Ovary (tissue), 3 donors: Measurements from ENCODE around the gene RBMS1.

ENCODE experiments used
- EP300 ChIP-seq: sonication (generic); formaldehyde crosslinking; IDR thresholded peaks from one replicate; pipeline ENCODE4 v1.6.1; 2017; ENCODE audit warnings: antibody characterized with exemption
- POLR2A ChIP-seq: fragments of 450-650 bp; IDR thresholded peaks from one replicate; pipeline ENCODE4 v1.6.1; 2017; ENCODE audit warnings: antibody characterized with exemption, mild to moderate bottlenecking, moderate library complexity
- TF ChIP-seq, protein P1 (sequence below), 3 donors: fragments of 450-650 bp in 2 of 3; fragments of 200-600 bp in 1 of 3; IDR thresholded peaks; one replicate each; pipeline versions ENCODE4 v1.5.1 to v1.8.0; 2016 to 2022; ENCODE audit warnings: antibody characterized with exemption in 3 of 3, mild to moderate bottlenecking in 1 of 3
- donor health status: DM: no; HTN: no; CAD: no.

GRCh38 chr2:160459538-160460332 is 33.9 kb downstream of the RBMS1 start:
- TF ChIP-seq, protein P1, sequence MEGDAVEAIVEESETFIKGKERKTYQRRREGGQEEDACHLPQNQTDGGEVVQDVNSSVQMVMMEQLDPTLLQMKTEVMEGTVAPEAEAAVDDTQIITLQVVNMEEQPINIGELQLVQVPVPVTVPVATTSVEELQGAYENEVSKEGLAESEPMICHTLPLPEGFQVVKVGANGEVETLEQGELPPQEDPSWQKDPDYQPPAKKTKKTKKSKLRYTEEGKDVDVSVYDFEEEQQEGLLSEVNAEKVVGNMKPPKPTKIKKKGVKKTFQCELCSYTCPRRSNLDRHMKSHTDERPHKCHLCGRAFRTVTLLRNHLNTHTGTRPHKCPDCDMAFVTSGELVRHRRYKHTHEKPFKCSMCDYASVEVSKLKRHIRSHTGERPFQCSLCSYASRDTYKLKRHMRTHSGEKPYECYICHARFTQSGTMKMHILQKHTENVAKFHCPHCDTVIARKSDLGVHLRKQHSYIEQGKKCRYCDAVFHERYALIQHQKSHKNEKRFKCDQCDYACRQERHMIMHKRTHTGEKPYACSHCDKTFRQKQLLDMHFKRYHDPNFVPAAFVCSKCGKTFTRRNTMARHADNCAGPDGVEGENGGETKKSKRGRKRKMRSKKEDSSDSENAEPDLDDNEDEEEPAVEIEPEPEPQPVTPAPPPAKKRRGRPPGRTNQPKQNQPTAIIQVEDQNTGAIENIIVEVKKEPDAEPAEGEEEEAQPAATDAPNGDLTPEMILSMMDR (IDR thresholded peaks at IDR 0.05) = no peak
- no peak for TF ChIP-seq POLR2A
- TF ChIP-seq EP300 = no peak
